NCI-H526 treated with DMSO at 0.1 percent for 48 hours (cell line): ENCODE data around the gene SSR4.
"Not testable (repeated sequence)": the region's sequence is repeated elsewhere in the genome, so short reads cannot be mapped to it uniquely, and the experiment has no call there.

Experiments
- DNase-seq: peaks from one replicate; lab custom pipeline; 2025; lab: John Stamatoyannopoulos, UW

SSR4 gene

DNA sequence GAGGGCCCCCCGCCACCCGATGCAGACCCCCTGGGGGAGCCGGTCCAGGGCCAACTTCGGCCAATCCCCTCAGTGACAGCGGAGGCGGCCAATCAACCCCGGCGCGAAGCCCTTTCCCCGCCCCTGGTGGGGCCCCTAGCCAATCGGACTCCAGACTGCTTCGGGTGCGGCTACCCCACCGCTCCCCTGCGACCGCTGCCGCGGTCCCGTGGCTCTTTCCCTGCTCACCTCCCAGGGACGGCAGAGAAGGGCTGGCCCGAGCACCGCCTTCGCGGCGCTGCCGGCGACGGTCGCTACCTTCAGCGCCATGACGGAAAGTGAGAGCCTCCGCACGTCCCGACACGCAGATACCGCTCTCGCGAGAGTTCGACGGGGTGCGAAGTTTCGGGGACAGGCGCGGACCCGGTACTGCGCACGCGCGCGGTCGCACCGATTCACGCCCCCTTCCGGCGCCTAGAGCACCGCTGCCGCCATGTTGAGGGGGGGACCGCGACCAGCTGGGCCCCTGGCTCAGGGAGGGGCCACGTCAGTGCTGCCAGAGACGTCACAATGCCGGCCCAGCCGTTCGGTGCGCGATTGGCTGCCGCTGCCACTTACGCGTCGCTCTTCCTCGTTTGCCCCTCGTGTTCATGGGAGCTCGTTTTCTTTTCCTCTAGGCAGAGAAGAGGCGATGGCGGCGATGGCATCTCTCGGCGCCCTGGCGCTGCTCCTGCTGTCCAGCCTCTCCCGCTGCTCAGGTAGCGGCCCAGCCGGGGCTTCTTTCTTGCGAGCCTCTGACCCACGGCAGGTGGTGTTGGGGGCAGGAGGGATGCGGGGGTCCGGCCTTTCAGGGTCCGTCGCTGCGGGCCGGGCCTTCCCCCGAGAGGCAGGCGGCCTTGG is at the start of gene SSR4, which contains the start of gene IDH3G:
Gene SSR4 (plus strand): TSS at position 651 of the 879 bp plus-strand sequence. CDS start 20 bp downstream, at position 671.
Gene IDH3G (minus strand): TSS at position 358 of the 879 bp plus-strand sequence. CDS start 49 bp downstream, at position 309.
- peak; percentile 87 for DNase-seq

DNA sequence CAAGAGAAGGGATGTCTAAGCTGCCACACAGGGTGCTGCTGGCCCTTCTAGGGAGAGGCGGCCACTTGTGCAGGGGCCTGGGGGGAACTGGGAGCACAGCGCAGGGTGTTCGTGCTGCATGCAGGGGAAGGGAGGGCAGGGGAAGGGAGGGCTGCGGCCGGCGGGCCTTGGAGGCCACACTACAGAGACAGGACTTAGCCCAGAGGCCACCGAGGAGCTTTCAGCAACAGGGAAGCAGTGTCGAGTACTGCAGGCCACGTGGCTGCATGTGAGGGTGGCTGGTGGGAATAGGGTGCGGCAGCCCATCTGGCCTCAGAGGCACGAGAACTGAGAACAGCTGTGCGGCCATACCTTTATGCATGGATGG is 49.4 kb upstream of the SSR4 start:
- not testable (repeated sequence) for DNase-seq

DNA sequence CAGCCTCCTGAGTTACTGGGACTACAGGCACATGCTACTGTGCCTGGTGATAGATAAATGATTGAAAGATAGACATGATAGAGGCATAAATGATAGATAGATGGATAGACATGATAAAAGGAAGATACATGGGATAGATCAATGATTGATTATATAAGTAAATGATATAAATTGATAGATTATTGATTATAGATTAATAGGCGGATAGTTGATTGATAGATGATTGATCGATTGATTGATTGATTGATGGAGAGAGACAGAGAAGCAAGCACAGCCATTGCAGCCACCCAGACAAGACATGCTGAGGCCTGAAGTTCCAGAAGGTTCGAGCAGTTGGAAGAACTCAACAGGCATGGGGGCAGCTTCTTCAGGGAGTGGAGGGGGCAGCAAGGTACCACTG is 48.1 kb upstream of the SSR4 start:
- DNase-seq = no peak

DNA sequence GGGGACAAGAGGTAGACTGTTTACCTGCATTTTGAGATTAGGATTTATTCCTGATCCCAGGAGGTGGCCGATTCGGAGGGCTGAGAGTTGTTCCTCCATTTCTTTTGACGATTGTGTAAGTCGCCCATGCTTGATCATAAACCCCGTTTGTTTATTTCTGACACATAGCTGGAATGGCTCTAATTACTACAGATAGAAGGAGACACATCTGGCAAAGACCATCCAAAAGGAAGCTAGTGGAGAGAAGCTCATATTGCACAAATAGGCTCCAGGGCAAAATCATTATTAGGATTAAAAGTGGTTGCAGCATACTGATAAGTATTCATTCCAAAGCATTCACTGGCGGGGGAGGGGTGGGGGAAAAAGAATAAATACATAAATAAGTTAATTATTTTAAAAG is 47.5 kb upstream of the SSR4 start:
- not testable (repeated sequence) for DNase-seq

DNA sequence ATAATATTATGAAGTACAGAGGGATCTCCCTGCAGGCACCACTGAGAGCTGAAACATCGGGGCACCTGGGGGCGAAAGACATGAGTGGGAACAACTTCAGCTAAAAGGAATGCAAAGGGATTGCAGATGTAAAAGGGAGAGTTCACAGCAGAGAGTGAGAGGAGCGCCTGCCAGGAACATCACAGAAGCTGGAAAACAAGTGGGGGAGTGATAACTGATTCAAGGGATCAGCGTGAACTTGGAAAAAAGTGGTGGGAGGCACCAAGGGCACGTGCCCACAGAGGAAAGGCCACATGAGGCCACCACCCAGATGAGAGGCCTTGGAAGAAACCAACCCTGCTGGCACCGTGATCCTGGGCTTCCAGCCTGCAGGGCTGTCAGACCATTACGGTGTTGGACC is 45.5 kb upstream of the SSR4 start:
- not testable (repeated sequence) for DNase-seq

DNA sequence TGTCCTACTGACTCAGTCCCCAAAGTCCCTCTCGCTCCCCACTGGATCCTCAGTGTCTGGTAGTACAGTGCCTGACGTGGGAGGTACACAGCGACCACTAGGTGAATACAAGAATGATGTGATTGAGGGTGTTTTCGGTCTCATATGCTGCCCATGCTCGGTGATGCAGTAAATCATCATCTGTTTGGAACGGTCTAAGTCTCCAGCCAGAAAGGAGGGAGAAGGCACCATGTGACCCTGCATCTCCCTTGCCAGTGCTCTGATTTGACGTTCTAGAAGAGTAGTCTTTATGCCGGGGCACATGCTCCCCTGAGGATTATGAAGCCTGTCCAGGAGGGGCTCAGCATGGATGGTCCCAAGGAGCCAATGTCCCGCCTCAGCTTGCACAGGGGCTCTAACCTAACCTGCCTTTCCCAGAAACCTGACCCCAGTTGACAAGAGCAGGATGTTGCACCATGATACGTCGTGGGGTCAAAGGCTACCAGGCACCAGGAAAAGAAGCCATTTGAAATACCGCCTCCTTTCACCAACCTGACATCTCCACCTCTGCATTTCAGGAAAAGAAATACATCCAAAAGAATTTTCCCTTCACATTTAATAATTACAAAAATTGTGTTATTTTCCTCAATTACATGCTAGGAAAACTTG is 44.2 kb upstream of the SSR4 start:
- DNase-seq = no peak

DNA sequence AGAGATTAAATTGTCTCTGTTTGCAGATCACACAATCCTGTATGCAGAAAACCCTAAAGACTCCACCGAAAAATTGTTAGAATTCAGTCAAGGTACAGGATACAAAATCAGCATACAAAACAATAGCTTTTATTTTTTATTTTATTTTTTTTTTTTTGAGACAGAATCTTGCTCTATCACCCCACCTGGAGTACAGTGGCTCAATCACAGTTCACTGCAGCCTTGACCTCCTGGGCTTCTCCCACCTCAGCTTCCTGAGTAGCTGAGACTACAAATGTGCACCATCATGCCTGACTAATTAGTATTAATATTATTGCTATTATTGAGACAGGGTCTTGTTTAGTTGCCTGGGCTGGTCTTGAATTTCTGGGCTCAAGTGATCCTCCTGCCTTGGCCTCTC is 39.3 kb upstream of the SSR4 start:
- no peak for DNase-seq

DNA sequence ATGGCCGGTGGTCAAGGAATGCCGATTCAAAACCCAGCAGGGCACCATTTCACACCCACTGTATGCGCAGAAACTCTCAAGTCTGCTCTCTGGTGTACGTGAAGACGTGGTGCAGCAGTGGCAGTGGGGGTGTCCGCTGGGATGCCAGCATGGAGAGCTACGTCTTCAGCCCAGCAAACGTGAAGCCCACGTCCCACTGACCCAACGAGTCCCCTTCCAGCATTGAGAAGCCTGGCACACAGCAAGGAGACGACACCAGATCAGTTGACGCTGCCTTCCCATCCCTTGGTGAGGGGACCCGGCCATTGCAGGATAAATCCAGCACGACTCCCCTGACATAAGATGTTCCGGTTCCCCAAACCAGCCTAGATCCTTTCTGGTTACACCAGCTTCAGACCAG is 32.6 kb upstream of the SSR4 start:
- no peak for DNase-seq

DNA sequence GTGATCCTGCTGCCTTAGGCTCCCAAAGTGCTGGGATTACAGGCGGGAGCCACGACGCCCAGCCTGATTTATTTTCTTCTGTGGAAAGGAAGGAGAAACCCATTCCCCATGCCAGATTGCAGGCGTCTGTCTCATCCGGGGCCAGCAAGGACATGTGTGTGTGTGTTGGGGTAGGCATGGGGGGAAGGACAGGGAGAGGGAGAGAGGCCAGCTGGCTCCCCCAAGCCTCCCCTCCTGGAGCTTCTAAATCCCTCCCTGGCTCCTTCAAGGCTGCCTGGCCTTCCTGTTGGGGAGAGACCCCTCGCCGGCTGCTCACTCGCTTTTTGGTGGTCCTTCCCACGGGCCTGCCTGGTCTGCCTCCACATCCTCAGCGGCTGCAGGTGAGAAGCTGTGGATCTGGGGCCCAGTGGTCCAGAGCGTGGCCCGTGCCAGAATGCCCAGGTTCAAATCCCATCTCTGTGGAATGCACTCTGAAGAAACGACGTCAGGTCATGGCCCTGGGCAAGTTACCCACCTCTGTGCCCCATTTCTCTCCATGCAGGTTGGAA is 31.8 kb upstream of the SSR4 start:
- no peak for DNase-seq

DNA sequence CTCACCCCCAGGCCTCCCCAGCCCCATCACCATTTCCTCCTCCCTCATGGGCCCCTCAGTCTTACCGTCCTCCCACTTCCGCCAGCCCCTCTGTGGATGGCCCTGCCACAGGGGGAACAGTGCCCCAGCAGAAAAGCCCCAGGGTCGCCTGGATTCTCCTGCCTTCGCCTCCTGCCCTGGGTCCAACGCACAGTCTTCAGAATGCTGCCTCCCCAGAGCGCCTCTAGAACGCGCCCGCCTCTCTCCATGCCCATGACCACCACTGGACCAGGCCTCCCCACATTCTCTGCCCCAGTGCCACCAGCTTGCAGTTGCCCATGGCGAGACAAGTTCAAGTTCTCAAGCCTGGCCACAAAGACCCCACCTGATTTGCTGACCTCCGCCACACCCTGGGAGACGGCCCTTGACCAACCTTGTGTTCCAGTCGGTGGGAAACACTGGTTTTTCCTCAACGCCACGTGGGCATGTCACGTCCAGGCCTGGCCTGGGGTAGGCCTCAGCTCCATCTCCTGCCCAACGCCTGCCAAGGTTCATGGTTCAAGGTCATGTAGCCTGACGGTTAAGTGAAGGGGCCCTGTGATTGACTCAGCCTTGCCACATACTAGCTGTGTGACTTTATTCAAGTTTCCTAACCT is 31.1 kb upstream of the SSR4 start:
- DNase-seq = no peak

DNA sequence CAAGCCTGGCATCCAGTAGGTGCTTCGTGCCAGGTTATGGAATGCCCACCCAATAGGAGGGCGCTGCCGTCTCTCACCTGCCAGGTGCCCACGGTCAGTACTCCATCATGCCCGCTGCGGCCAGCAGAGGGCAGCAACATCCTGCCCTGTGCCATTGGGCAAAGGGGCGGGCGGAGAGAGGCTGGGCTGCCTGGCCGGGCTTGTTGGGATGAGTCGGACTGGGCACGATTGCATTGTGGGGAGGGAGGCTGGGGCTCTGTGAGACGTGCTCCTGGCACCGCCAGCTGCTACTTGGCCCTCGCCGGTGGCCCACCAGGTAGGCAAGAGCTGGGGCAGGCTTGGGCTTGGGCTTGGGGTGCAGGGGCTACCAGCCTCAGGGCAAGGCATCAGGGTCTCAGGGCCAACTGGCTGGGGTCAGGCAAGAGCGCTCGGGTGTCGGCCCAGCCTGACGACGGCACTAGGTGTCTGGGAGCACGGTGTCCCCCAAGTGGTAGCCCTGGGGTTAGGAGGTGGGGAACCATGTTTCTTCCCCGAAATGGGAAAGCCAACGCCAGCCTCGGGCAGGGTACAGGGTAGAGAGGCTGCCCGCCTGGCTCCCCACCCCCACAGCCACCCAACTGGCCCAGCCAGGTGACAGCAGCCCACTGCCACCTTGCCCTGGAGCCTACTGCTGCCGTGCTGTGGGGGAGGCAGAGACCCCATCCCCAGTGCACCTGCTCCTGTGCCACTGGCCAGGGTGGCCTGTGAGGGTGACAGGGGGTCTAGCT is 30.3 kb upstream of the SSR4 start, which contains the start of gene PLXNB3:
Gene PLXNB3 (plus strand): TSS at position 261 of the 767 bp plus-strand sequence. CDS start 1,287 bp downstream, outside the sequence.
- peak; percentile 48 for DNase-seq

DNA sequence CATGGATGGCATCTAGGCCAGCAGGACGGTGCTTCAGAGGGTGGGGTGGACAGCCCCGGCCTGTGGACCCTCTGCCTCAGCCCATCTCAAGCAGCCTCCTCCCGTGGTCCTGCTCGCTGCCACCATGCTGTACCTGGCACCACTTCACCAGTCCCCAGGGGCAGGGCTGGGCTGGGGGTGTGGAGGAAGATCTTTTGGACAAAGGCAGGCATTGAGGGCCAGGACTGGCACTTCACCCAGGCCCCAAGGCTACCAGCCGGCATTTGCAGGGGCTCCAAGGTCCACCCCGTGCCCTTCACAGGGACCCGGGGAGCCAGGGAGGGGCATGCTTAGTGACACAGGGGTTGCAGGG is 29.7 kb upstream of the SSR4 start:
- no peak for DNase-seq

DNA sequence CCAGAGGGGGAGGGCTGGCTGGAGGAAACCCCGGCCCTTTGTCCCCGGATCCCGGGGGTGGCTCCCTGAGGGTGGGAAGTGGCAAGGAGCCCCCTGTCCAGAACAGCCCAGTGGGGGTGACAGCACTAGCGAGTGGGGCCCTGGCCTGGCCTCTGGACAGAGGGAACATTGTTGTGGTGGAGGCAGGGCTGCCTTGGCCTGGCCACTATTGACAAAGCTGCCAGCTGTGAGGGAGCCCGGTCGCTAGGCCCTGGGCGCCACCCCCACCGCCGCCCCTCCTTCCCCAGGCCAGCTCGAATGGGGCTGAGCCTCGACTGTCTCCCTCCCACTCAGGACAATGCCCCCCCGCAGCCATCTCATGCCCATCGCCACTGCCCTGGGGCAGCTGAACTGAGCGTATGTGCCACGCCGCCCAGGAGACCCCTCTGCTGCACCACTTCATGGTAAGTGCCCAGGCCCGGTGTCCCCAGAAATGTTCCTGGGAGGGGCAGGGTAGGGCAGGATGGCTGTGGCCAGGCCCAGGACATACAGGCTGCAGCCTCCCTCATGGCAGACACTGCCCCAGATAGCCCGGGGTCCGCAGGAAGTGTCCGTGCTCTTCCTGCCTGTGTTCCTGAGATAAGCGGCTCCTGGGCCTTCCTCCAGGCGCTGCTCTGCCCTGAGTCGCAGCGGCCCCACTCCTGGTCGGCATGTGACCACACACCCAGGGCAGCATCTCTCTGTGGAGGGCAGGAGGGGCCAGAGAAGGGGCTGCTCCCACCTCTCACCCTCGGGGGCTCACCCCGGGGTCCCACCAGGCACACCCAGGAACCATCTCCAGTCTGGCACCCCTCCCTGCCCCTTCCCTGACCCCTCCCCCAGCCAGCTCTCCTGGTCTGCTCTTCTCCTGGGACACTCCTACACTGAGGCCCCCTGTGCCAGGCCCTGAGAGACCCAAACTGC is 29.1 kb upstream of the SSR4 start:
- no peak for DNase-seq

DNA sequence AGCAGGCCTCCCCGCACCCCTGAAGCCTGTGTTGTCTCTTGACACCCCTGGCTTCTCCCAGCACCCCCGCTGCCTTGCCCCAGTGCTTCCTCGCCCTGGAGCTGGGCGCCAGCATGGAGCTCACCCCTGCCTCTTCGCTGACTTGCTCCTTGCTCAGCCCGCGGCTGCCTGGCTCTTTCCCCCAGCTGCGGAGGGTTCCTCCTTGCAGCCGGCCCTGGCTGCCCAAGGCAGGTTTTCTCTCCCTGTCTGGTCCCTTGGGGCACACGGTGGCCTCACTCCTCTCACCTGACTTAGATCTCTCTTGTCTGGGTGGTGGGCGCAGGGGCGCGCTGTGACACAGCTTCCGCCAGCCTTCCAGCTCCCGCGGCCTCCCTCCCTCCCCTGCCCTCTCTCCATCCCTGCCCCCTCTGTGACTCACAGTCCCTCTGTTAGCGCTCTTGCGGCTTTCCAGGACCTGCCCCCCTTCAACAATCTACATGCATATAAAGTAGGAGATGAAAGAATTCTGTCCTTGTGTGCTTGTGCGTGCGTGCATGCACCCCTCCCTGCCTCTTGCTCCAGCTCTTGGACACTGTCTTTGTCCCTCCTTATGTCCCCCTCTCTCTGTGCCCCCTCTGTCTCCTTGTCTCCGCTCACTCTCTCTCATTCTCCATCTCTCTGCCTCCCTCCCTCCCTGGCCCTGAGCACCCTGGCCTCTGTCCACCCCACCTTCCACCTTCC is 28.2 kb upstream of the SSR4 start:
- DNase-seq = peak; percentile 12

DNA sequence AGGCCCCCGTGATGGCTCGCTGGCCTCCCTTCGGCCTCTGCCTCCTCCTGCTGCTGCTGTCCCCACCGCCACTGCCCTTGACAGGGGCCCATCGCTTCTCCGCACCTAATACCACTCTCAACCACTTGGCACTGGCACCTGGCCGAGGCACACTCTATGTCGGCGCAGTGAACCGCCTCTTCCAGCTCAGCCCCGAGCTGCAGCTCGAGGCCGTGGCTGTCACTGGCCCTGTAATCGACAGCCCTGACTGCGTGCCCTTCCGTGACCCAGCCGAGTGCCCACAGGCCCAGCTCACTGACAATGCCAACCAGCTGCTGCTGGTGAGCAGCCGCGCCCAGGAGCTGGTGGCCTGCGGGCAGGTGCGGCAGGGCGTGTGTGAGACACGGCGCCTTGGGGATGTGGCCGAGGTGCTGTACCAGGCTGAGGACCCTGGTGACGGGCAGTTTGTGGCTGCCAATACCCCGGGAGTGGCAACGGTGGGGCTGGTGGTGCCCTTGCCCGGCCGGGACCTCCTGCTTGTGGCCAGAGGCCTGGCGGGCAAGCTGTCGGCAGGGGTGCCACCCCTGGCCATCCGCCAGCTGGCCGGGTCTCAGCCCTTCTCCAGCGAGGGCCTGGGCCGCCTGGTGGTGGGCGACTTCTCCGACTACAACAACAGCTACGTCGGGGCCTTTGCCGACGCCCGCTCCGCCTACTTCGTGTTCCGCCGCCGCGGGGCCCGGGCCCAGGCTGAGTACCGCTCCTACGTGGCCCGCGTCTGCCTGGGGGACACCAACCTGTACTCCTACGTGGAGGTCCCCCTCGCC is 27.4 kb upstream of the SSR4 start:
- DNase-seq = no peak

DNA sequence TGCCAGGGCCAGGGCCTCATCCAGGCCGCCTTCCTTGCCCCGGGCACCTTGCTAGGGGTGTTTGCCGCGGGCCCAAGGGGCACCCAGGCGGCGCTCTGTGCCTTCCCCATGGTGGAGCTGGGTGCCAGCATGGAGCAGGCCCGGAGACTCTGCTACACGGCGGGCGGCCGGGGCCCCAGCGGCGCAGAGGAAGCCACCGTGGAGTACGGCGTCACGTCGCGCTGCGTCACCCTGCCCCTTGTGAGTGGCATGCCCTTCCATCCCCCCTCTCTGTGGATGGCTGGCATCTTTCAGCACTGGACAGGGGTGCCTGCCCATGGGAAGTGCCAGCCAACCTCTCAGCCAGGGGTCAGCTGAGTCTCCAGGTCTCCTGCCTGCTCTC is 26.8 kb upstream of the SSR4 start:
- DNase-seq = no peak

DNA sequence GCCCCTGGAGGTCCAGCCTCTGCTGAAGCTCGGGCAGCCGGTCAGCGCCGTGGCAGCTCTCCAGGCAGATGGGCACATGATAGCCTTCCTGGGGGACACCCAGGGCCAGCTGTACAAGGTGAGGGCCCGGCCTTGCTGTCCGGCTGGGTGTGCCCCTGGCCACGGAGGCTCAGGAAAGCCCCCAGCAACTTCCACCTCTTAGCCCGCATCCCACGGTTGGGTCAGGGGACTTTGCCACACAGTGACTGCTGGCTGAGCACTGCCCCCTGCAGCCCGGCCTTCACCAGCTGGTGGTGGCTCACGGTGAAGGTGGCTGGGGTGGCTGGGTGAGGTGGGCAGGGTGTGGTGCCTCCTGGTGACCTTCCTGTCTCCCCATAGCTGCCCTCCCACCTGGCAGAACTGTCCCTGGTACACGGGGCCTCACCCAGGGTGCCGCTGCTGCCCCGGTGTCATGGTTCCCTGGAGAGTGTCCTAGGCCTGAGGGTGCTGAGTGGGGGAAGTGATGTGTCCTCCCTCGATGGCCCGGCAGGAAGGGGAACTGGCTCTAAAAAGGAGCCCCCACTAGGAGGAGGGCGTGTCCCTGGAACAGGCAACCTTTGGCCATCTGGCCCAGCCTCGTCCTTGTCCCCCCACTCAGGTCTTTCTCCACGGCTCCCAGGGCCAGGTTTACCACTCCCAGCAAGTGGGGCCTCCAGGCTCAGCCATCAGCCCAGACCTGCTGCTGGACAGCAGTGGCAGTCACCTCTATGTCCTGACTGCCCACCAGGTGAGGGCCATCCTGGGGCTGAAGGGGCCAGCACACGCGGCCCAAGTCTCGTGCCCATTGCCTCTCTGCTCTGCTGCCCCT is 25.9 kb upstream of the SSR4 start:
- DNase-seq = no peak

DNA sequence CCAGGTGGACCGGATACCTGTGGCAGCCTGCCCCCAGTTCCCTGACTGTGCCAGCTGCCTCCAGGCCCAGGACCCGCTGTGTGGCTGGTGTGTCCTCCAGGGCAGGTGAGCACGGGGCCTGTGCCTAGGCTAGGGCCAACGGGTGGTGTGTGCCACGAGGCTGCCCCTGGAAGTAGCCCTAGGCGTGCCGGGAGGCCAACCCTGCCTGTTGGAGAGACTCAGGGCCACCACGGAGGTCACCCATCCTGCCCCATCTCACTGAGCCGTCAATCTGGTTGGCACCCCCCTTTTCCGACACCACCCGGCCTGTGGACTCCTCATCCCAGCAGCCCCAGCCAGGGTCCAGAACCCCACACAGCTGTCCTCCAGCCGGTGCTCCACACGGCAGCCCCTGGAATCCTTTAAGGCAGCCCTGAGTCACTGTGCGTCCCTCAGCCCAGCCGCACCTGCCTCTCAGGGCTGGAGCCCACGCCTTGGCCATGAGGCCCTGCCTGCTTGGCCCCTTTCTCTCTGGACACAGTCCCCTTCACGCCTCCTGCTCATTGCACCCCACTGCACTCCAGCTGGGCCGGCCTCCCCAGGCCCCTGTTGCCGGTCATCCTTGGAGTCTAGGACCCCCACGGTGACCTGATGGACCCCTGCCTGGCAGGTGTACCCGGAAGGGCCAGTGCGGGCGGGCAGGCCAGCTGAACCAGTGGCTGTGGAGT is 25.2 kb upstream of the SSR4 start:
- DNase-seq = no peak
